Posterior vena cava (tissue), 2 donors: ENCODE data around the gene SCUBE1. TPM values are rescaled to one million over a fixed set of nuclear protein-coding genes. Genes with fewer than 3 reads are reported as not detected.

Experiments used
- DNase-seq: peaks from one replicate; pipeline ENCODE4 v3.0.0-alpha.2; 2020; ENCODE audit warnings: low spot score
- intact Hi-C, 2 donors: fragments of 100-400 bp; cut with DNase I; formaldehyde crosslinking; loops; one replicate each; pipeline versions ENCODE4 v1.14.1 to v1.14.2; 2022 to 2023
- total RNA-seq, 2 donors: library from RNA; stranded (reverse); fragmentation: NEBNext Ultra II Directional; extraction: Animal tissue kit (Norgen Biotek cat#: 25700); gene quantifications; one replicate each; pipeline ENCODE4 v1.2.1, GENCODE V29; 2021
- donor health status: DM: yes; HTN: yes; CAD: no.
- donor health status: DM: yes; HTN: yes; CAD: no.

The SCUBE1 gene
- total RNA-seq, 2 donors from 2014 or later = 0.79 to 1.1 TPM

DNA sequence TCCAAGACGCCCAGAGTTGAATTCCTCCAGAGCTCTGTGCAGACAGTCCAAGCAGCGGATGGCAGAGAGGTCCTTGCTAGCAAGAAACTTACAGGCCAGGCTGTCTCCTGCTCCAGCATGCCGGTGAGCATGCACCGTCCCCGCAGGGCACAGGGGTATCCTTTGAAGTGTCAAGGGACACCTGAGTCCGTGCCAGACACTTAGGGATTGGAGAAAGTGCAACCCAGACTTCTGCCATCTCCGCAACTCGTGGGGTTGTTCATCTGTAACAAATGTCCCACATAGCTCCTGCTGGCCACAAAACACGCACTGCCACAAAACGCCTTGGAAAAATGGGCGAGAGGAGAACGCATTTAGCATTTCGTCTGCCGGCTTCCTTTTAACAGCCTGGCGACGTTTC lies 178.5 kb downstream of the SCUBE1 start:
- intact Hi-C loops = no loop called here
- no peak for DNase-seq

DNA sequence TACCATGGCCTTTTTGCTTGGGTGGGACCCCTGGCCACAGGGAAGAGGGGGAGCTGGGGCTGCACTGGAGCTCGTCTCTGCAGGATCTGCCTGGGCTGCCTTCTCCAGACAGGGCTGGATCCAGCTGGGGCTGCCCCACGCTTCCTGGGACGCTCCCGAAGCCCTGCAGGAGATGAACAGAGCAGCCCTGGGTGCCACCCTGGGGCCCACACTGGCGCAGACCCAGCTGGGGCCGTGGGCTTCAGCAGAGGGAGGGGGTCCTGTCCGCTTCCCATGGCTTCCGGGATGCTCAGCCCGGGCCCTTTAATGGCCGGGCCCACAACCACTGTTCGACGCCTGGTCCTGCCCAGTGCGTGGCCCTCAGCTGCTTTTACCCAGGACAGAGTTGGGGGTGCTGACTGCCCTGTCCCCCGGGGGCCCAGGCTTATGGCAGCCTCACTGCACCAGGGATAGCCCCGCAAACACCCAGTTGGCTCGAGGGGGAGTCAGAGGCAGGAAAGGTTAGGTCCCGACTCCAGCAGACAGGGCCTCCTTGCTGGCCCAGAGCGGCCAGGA lies 179.9 kb downstream of the SCUBE1 start:
- intact Hi-C loops = no loop called here

DNA sequence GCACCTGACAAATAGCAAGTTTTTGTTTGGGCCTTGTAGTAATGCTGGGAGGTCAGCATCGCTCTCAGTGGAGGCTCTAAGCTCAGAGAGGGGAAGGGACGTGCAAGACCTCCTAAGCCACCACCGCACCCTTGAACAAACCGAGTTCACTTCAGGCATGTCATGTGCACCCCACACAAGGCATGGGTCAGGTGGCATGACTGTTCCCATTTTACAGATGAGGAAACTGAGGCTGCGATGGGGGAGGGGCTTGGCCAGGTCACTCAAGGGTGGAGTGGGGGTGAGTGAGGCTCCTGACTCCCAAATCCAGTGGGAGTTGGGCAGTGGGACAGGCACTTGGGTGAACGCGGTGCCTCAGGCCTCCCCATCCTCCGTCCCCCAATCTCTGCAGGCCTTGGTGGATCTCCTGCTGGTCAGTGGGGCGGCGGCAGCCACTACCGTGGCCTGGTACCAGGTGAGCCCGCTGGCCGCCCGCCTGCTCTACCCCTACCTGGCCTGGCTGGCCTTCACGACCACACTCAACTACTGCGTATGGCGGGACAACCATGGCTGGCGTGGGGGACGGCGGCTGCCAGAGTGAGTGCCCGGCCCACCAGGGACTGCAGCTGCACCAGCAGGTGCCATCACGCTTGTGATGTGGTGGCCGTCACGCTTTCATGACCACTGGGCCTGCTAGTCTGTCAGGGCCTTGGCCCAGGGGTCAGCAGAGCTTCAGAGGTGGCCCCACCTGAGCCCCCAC lies 180.6 kb downstream of the SCUBE1 start:
- intact Hi-C loops = no loop called here
- DNase-seq = peak; percentile 79

More for the DNA sequence above, 179.9 kb downstream of the SCUBE1 start:
- no peak for DNase-seq

DNA sequence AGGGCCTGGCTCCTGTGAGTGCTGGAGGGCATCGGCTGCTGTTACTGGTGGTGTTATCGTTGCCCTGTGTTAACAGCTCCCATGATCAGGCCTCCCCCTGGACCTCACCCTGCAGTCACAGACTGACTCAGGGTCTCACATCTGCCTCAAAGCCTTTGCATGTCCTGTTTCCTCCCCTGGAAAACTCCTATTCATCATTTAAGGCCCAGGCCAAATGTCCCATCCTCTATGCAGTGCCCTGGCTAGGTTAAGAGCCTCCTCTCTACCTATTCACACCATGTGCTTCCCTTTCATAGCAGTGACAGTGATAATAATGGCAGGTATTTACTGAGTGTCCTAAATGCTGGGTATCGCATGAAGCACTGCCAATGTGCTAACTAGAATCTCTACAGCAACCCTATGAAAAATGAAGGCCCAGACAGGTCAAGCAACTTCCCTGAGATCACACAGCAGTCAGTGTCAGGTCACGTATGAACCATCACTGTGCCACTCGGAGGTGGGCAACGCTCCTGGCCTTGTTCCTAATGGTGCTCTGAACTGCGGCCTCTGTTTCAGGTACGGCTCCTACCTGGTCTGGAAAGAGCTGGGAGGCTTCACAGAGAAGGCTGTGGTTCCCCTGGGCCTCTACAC lies 182.6 kb downstream of the SCUBE1 start:
- intact Hi-C loops = no loop called here
- DNase-seq = no peak

DNA sequence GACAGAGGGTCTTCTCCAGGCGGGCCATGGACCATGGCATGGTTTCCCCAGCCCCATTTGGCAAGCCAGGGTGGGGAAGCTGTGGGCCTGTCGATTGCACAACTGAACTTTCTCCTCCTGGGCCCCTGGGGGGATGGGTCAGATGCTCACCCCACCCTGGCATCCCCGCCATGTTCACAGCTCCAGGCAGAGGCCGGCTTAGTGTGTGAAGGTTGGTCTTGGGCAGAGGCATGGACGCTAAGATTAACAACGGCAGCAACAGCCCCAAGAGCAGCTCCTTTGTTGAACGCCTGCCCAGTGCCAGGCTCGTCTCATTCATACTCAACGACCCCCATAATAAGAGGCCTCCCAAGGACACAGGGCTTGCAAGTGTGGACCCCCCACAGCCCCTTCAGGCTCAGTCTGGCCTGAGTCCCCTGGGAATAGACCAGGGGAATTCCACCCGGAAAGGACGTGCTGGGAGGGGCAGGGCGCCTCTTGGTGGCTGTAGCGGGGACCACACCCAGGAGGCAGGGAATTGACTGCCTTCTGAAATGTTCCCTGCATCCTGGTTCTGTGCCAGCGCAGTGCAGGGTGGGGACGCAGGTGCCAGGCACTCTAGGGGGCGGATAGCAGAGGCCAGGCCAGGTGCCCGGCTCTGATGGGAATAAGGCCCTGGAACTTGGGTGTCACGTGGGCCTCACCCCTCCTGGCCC lies 183.5 kb downstream of the SCUBE1 start:
- no peak for DNase-seq
- intact Hi-C loops = no loop called here

DNA sequence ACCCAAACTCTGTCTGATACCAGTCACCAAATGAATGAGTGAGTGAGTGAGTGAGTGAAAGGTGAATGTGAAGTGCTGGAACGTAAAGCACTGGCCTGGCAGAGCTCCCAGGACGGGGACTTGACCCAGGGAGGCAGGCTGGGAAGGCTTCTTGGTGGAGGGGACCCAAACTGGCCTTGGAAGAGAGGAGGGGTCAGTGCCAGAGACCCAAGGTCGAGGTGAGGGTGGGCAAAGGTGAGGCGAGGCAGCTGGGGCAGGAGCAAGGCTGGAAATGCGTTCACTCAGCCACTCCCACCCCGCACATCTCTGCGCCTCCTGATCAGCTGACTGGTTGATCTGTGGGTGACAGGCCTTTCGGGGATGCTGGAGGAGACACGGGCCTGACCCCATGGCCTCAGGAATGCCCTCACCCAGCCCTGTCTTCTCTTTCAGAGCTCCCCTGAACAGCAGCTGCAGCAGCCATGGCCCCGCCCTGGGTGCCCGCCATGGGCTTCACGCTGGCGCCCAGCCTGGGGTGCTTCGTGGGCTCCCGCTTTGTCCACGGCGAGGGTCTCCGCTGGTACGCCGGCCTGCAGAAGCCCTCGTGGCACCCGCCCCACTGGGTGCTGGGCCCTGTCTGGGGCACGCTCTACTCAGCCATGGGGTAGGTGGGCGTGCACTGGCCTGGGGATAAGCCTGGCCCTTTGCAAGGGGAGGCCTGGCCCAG lies 184.2 kb downstream of the SCUBE1 start:
- intact Hi-C loops = no loop called here
- no peak for DNase-seq

DNA sequence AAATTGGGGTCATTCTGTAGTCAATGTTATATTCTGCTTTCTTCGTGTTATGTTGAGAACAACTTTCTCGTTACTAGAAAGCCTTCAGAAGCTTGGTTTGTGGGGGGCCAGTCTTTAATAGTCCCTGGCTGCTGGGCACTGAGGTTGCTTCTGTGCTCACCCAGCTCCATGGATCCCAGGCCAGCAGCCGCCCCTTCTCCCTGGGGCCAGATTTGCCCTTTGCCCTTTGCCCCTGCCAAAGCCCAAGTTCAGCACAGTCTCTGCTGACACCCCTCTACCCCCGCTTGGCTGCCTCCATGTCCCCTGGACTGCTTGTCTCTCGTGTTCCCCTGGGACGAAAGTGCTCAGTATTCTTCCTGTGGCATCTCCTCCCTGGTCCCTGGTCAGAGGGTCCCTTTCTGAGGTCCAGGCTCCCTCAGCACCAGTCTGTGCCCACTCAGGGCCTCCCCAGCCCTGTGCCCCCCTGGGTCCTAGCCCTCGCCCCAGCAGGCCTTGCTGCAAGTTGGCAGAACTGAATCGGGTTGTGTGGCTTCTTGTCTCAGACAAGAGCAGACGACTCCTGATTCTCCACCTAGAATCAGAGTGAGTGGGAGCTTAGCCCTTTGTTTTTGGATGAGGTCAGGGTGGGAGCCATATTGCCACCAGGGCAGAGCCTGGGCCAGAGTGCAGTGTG lies 185.2 kb downstream of the SCUBE1 start:
- DNase-seq = no peak
- intact Hi-C loops = no loop called here

DNA sequence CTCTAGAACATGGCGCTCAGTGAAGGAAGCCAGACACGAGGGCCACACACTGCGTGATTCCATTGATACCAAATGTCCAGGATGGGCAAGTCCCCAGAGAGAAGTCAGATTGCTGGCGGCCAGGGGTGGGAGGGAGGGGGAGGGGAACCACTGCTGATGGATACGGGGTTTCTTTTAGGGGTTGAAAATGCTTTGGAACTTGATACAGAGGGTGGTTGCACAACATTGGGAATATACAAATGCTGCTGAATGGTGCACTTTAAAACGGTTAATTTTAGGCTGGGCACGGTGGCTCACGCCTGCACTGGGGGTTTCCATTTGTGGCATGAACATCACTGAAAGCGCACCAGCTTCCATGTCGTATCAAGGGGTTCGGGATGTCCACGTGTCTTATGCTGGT lies 186.8 kb downstream of the SCUBE1 start:
- intact Hi-C loops = loop anchor here in 1 of 2 donors (1.0 kb wide), 1 partner anchor 41 kb away; no protein-coding TSS in a partner anchor
- DNase-seq = no peak

DNA sequence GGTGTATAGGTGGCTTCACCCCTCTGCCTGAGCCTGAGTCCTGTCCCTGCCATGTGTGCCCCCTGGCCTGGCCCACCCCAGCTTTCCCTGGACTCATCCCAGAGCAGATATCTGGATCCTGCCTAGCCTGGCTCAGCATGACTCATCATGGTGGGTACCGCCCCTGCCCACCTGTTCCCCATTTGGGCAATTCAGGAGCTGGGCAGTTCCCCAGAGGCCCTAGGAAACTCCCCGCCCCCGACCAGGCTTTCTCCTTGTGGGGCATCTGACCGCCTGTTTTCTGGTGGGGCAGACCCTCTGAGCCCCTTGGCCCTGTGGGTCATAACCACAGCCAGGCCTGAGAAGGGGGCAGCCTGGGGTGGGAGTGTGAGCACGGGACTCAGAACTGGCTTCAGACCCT lies 187.4 kb downstream of the SCUBE1 start:
- no peak for DNase-seq
- intact Hi-C loops = loop anchor here in 1 of 2 donors (1.0 kb wide), 1 partner anchor 42 kb away; no protein-coding TSS in a partner anchor

DNA sequence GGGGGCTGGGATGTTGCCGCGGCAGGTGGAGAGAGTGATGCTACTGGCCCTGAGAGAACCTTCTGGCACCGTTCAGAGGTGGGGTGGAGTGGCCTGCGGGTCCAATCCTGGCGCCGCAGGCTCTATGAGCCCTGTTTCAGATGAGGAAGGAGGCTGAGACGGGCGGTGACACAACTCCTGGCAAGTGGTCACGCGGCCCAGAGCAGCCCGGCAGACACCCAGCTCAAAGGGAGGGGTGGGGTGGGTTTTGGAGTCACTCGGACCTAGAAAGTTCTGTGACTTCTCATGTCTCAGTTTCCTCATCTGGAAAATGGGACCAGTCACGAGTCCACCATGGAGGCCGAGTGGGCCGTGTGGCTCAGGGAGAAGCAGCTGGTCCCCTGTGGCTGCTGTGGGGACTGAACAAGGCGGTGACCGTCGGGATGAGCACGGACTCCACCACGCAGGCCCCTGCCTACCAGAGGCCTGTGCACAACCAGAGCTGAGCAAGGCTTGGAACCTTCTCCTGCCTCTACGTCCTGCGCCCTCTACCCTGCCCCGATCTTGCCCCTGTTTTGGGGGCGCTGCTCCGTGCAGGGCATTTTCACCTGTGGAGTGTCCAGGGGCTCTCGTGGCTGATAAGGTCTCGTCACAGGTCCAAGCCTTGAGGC lies 188.2 kb downstream of the SCUBE1 start:
- intact Hi-C loops = loop anchor here in 1 of 2 donors (5.0 kb wide), 1 partner anchor 1157 kb away; the partner anchor contains the start of gene SHISAL1
- peak; percentile 92 for DNase-seq

DNA sequence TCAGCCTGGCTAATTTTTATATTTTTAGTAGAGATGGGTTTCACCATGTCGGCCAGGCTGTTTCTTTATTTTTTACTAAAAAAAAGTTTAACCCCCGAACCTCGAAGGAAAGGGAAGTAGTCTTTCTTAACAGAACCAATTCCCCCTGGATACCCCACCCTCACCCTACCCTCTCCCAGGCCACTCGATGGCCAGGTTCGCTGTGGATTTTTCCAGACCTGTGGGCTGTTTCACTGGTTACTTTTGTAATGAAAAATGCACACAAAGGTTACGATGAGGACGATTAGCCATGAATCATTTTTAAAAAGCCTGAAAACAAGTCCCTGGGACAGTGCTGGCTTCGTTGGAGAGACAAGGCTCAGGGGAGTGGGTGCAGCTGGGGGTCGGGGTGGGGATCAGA lies 189.3 kb downstream of the SCUBE1 start:
- no peak for DNase-seq
- intact Hi-C loops = loop anchor here in 1 of 2 donors (5.0 kb wide), 1 partner anchor 1158 kb away; the partner anchor contains the start of gene SHISAL1

DNA sequence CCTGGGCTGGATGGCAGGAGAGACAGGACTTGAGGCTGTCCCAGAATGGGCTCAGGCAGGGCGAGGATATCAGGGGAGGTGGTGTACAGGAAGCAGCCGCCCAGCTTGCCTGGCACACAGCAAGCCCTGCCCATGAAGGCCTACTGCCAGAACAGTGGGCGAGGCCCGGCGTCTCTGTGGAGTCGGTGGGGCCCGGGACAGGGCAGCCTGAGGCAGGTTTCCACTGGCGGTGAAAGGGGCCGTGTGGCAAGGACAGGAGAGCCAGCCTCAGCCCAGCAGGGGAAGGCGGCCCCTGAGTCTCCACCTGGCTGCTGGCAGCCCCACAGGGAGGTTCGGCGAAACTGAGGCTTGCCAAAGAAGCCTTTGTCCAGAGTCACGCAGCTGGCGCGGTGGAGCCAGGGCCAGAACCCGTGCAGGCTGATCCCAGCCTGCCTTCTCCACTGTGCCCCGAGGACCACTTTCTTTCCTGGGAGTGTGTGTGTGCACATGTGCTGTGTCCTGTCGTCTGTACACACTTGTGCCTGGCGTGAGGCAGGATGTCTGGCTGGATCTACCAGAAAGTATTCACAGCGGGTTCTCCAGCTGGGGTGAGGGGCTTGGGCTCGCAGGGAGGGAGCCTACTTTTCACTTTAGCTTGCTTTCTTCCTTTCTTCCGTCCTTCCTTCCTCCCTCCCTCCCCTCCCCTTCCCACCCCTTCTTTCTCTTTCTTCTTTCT lies 190.7 kb downstream of the SCUBE1 start:
- intact Hi-C loops = loop anchor here in 1 of 2 donors (5.0 kb wide), 1 partner anchor 1160 kb away; the partner anchor contains the start of gene SHISAL1
- peak; percentile 89 for DNase-seq

DNA sequence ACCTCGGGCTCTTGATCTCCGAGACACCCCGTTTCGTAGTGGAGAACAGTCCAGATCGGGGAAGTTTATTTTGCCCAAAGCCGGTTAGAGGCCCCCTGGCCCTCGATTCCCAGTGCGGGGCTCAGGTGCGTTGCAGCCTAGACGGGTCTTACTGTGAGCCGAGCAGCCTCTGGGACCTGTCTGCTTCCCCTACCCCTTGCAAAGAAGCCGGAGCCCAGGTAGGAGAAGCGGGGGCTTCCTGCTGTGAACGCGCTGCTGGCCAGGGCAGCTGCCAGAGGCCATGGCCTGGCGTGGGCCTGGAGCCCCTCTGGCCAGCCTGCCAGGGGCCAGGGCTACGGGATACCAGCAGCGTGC lies 191.2 kb downstream of the SCUBE1 start:
- intact Hi-C loops = loop anchor here in 1 of 2 donors (5.0 kb wide), 1 partner anchor 1160 kb away; the partner anchor contains the start of gene SHISAL1
- DNase-seq = no peak

DNA sequence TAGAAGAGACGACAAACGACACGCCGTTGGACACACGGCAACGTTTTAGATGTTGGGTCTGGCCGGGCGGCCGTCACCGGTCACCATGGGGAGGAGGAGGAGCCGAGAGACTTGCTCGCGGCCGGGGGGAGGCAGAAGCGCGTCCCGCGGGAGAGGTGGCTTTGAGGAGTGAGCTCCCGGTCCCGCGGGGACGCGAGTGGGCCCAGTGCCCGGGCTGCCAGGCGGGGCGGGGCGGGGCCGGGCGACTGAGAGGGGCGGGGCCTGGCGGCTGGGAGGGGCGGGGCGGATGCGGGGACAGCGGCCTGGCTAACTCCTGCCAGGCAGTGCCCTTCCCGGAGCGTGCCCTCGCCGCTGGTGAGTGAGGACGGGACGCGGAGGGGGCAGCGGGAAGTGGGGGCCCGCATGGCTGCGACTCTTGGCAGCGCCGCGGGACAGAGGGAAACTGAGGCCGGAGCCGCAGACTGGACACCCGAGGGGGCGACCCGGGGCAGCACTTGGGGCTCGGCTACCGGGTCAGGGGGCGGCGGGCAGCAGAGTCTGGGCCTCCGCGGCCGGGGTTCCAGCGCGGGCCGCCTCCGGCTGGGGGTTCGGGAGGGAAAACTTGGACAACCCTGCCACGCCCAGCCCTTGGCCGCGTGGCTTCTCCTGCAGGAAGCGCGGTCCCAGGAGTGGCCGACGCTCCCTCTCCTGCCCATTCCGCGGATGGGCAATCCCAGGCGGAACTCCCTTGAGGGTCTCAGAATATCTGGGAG lies 191.7 kb downstream of the SCUBE1 start, which contains the start of gene TSPO:
TSPO (plus strand) TSS at position 309 of the 752 bp plus-strand sequence. CDS start 7,680 bp downstream, outside the sequence.
- DNase-seq = peak; percentile 93
- intact Hi-C loops = loop anchor here in 1 of 2 donors (5.0 kb wide), 1 partner anchor 1161 kb away; the partner anchor contains the start of gene SHISAL1

DNA sequence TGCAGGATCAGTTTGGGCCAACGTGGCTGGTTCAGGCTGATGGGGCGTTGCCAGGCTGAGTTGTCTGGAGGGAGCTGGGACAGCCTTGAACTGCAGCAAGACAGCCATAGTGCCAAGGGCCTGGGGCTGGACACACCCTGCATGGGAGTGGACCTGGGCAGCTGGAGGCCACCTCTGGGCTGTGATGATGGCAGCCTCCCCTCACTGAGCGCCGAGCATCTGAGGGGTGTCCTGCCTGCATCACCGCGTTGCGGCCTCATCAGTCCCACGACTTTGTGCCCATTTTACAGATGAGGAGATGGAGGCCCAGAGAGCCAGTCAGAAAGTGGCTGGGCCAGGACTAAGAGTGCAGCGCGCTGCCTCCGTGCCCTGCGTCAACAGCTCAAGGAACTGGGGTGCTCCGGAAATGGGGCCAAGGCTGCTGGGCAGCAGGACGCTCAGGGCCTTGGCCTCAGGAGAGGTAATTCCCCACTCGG lies 192.4 kb downstream of the SCUBE1 start:
- intact Hi-C loops = loop anchor here in 1 of 2 donors (5.0 kb wide), 1 partner anchor 1162 kb away; the partner anchor contains the start of gene SHISAL1

DNA sequence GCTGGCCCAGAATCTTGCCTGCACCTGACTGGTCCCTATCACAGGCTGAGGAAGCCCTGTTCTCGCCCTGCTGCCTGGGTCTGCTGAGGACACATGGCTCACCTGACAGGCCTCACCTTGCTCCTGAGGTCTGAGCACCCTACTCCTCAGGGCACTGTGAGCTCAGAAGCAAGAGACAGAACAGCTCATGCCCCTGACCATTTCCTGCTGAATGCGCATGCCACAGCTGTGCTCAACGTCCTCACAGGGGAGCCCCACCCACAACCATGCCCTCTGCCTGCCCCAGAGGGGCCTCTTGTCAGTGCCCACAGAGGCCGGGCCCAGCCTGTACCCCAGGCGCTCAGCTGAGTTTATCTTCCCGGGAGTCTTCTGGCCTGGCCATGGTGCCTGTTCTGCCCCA lies 194.6 kb downstream of the SCUBE1 start:
- DNase-seq = peak; percentile 83
- intact Hi-C loops = no loop called here

More for the DNA sequence above, 192.4 kb downstream of the SCUBE1 start:
- DNase-seq = no peak
